ENCODE measurements around the gene SOX15. TPM values are rescaled to one million over a fixed set of nuclear protein-coding genes. Genes with fewer than 3 reads are reported as not detected.

The SOX15 gene
- total and polyA plus RNA-seq, 10 of the 15 experiments (the other 5 are each of a cell fraction or from before 2014, with no cell fraction given), result 0.06 to 0.53 (median 0.16) TPM; not detected in 2

- TF ChIP-seq, protein P1, sequence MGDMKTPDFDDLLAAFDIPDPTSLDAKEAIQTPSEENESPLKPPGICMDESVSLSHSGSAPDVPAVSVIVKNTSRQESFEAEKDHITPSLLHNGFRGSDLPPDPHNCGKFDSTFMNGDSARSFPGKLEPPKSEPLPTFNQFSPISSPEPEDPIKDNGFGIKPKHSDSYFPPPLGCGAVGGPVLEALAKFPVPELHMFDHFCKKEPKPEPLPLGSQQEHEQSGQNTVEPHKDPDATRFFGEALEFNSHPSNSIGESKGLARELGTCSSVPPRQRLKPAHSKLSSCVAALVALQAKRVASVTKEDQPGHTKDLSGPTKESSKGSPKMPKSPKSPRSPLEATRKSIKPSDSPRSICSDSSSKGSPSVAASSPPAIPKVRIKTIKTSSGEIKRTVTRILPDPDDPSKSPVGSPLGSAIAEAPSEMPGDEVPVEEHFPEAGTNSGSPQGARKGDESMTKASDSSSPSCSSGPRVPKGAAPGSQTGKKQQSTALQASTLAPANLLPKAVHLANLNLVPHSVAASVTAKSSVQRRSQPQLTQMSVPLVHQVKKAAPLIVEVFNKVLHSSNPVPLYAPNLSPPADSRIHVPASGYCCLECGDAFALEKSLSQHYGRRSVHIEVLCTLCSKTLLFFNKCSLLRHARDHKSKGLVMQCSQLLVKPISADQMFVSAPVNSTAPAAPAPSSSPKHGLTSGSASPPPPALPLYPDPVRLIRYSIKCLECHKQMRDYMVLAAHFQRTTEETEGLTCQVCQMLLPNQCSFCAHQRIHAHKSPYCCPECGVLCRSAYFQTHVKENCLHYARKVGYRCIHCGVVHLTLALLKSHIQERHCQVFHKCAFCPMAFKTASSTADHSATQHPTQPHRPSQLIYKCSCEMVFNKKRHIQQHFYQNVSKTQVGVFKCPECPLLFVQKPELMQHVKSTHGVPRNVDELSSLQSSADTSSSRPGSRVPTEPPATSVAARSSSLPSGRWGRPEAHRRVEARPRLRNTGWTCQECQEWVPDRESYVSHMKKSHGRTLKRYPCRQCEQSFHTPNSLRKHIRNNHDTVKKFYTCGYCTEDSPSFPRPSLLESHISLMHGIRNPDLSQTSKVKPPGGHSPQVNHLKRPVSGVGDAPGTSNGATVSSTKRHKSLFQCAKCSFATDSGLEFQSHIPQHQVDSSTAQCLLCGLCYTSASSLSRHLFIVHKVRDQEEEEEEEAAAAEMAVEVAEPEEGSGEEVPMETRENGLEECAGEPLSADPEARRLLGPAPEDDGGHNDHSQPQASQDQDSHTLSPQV (IDR thresholded peaks at IDR 0.05), result no peak
- TF ChIP-seq FOXK2 (IDR thresholded peaks at IDR 0.05) (0 out of 2 replicates have a peak, but pooled peaks have one; percentile 36), RELA (IDR thresholded peaks at IDR 0.05; ENCODE audit: borderline replicate concordance, partially characterized antibody) (no peak), HCFC1 (IDR thresholded peaks at IDR 0.05; ENCODE audit: low read length) (no peak; the same call in 1 of the 2 replicates), HDAC6 (IDR thresholded peaks at IDR 0.05; ENCODE audit: unreplicated experiment) (peak; percentile 5), ATF2 (IDR thresholded peaks at IDR 0.05; ENCODE audit: low read length) (peak; percentile 90), NFIC (IDR thresholded peaks at IDR 0.05; ENCODE audit: low read depth, low read length) (peak; percentile 82), FOS (IDR thresholded peaks at IDR 0.05; ENCODE audit: borderline replicate concordance, extremely low read depth, insufficient read length) (no peak), MYC (IDR thresholded peaks at IDR 0.05; ENCODE audit: insufficient read depth, insufficient read length, insufficient replicate concordance, low read length, severe bottlenecking) (no peak), SUZ12 (IDR thresholded peaks at IDR 0.05; ENCODE audit: unreplicated experiment) (no peak), MYB (IDR thresholded peaks at IDR 0.05; ENCODE audit: borderline replicate concordance, low read depth, low read length) (no peak)
- TF ChIP-seq, protein P2, sequence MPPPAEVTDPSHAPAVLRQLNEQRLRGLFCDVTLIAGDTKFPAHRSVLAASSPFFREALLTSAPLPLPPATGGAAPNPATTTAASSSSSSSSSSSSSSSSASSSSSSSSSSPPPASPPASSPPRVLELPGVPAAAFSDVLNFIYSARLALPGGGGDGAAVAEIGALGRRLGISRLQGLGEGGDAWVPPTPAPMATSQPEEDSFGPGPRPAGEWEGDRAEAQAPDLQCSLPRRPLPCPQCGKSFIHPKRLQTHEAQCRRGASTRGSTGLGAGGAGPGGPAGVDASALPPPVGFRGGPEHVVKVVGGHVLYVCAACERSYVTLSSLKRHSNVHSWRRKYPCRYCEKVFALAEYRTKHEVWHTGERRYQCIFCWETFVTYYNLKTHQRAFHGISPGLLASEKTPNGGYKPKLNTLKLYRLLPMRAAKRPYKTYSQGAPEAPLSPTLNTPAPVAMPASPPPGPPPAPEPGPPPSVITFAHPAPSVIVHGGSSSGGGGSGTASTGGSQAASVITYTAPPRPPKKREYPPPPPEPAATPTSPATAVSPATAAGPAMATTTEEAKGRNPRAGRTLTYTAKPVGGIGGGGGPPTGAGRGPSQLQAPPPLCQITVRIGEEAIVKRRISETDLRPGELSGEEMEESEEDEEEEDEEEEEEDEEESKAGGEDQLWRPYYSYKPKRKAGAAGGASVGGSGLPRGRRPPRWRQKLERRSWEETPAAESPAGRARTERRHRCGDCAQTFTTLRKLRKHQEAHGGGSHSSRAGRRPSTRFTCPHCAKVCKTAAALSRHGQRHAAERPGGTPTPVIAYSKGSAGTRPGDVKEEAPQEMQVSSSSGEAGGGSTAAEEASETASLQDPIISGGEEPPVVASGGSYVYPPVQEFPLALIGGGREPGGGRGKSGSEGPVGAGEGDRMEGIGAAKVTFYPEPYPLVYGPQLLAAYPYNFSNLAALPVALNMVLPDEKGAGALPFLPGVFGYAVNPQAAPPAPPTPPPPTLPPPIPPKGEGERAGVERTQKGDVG (CRISPR knock-in tag; IDR thresholded peaks at IDR 0.05), result peak; percentile 73; the same call in 1 of the 2 replicates
- TF ChIP-seq, protein P3, sequence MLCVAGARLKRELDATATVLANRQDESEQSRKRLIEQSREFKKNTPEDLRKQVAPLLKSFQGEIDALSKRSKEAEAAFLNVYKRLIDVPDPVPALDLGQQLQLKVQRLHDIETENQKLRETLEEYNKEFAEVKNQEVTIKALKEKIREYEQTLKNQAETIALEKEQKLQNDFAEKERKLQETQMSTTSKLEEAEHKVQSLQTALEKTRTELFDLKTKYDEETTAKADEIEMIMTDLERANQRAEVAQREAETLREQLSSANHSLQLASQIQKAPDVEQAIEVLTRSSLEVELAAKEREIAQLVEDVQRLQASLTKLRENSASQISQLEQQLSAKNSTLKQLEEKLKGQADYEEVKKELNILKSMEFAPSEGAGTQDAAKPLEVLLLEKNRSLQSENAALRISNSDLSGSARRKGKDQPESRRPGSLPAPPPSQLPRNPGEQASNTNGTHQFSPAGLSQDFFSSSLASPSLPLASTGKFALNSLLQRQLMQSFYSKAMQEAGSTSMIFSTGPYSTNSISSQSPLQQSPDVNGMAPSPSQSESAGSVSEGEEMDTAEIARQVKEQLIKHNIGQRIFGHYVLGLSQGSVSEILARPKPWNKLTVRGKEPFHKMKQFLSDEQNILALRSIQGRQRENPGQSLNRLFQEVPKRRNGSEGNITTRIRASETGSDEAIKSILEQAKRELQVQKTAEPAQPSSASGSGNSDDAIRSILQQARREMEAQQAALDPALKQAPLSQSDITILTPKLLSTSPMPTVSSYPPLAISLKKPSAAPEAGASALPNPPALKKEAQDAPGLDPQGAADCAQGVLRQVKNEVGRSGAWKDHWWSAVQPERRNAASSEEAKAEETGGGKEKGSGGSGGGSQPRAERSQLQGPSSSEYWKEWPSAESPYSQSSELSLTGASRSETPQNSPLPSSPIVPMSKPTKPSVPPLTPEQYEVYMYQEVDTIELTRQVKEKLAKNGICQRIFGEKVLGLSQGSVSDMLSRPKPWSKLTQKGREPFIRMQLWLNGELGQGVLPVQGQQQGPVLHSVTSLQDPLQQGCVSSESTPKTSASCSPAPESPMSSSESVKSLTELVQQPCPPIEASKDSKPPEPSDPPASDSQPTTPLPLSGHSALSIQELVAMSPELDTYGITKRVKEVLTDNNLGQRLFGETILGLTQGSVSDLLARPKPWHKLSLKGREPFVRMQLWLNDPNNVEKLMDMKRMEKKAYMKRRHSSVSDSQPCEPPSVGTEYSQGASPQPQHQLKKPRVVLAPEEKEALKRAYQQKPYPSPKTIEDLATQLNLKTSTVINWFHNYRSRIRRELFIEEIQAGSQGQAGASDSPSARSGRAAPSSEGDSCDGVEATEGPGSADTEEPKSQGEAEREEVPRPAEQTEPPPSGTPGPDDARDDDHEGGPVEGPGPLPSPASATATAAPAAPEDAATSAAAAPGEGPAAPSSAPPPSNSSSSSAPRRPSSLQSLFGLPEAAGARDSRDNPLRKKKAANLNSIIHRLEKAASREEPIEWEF (IDR thresholded peaks at IDR 0.05; ENCODE audit: insufficient replicate concordance, low read depth, low read length), result peak; percentile 62
These were observed 10.7 kb downstream of the SOX15 start, which contains the start of gene CD68 (continued) for GRCh38 chr17:7579001-7579833.
